ENCODE data around the gene GTPBP1.

GRCh38 chr22:38716271-38716670 is 10.5 kb downstream of the GTPBP1 start:
- TF ChIP-seq CTCF (IDR thresholded peaks at IDR 0.05; ENCODE audit: low read depth, low read length, poor library complexity, severe bottlenecking): no peak
- TF ChIP-seq EZH2phosphoT487 (IDR thresholded peaks at IDR 0.05; ENCODE audit: borderline replicate concordance, low read length): no peak
